GM19468 (cell line): ENCODE measurements around the gene EVC2.

ENCODE experiments used
- ATAC-seq: cut with Tn5 transposase; IDR thresholded peaks from one replicate; pipeline ENCODE4 v1.9.1; 2021; ENCODE audit warnings: mild to moderate bottlenecking, moderate library complexity, moderate number of reproducible peaks; ENCODE audit not compliant: unreplicated experiment; ENCODE audit errors: extremely low read depth

EVC2 gene

DNA sequence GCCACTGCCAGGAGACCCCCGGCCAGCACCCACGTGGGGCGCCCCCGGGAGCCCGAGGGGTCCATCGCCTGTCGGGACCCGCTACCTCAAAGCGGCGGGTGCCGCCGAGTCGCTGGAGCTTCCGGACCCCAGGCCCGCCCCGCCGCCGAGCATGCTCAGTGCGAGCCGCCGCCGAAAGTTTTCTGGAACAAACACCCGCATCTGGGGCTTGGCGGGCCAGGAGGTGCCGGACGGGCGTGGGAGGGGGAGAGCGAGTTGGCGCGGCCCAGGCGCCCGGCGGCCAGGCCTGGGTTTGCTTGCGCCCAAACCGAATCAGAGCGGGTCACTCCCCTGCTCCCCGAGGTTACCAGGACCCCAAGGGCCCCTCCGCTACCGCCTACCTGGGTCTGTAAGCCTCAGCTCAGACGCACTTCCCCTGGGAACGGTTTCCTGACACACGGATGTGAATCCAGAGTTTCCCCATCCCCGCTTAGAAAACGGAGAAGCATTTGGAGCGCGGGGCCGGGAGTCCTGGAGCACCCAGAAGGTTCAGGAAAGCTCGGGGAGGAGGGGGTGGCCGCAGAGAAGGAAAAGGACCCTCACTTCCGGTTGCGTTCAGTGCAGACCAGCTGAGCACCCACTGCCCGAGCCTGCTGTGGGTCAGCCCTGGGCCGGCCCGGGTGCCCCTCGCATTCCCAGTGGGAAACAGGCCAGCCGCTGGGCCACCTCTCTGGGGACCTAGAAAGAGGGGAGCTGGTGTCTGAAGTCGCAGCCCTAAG lies at the start of gene EVC2:
EVC2 (minus strand) TSS at position 111 of the 758 bp plus-strand sequence; CDS start at position 65, 46 bp downstream.
- no peak for ATAC-seq

DNA sequence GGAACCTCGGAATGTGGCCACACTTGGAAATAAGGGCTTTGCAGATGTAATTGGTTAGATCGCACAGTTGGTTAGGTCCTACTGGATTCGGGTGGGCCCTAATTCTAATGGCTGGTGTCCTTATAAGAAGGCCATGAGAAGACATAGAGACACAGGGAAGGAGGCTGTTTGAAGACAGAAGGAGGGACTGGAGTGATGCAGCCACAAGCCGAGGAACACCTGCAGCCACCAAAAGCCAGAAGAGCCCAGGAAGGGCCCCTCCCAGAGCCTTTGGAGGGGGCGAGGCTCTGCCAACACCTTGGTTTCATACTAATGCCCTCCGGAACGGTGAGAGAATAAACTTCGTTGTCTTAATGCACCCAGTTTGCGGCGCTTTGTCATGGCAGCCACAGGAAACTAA lies 49.6 kb upstream of the EVC2 start:
- no peak for ATAC-seq

GRCh38 chr4:5757536-5757935 lies 49.2 kb upstream of the EVC2 start:
- no peak for ATAC-seq

DNA sequence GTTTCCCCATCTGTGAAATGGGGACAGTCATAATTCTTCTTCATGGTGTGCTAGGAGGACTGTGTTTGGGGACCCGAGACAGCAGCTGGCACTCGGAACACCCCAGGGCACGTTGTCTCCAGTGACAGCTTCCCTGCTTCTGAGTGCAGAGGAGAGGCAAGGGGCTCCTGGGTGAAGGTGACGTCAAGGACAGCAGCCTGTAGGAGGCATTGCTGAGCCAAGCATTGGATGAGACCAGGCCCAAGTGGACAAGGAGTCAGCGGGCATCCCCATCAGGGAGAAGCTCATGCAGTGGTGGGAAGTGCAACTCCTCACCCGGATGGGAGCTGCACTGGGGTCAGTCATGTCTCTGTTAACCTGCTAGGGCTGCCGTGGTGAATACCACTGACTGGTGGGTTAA lies 48.7 kb upstream of the EVC2 start:
- ATAC-seq: no peak

DNA sequence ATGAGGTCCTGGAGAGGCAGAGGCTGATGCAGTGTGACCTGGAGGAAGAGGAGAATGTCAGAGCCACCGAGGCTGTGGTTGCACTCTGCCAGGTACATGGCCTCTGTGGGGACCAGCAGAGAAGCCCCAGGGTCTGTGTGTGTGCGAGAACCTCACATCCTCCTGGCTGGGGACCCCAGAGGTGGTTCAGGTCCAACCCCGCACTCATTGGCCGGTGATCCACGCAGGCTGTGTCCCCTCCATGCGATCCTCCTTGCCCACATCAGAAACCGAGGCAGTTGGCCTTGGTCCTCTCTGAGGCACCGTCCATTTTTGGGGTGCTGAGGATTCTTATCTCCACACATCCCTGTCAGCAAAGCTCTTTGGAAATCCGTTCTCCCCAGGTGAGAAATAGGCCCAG lies 47.9 kb upstream of the EVC2 start:
- no peak for ATAC-seq

DNA sequence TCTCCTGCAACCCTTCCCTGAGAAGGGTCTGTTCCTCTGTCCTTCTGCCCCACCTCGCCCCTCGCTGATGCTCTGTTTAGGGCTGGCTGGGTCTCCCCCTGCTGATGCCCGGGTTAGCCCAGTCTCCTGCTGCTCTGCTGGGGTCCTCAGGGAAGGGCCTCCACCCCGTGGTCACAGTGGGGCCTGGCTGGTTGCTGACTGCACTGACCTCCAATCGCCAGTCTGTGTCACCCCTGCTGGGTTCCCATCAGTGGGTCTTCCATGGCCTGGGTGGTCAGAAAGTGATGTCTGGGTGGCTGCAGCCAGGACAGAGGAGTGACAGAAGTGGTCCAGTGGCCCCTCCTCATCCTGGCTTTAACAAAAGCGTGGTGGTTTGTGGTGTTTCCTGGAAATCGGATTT lies 47.3 kb upstream of the EVC2 start:
- no peak for ATAC-seq

DNA sequence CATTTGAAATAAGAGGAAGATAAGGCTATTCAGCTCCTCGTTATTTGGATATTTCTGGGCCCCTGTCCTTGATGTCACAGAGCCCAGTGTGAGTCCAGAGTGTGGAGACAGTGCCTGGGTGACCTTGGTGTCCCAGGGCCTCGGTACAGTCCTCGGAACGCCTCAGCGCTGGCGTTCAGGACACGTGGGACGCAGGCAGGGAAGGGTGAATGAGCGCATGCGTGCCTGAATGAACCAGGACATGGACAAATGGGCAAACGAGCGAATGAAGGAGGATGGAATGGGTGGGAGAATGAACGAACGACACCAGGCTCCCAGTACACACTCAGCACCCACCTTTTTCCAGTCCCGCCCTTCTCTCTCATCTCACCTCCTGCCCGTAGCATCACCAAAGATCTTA lies 46.8 kb upstream of the EVC2 start:
- no peak for ATAC-seq

GRCh38 chr4:5754529-5754881 lies 46.1 kb upstream of the EVC2 start:
- no peak for ATAC-seq

GRCh38 chr4:5753766-5754528 lies 45.6 kb upstream of the EVC2 start:
- ATAC-seq: no peak

- no peak for ATAC-seq
Measured at GRCh38 chr4:5753366-5753765, 45.0 kb upstream of the EVC2 start.

- no peak for ATAC-seq
Measured at GRCh38 chr4:5752376-5753184, 44.2 kb upstream of the EVC2 start.

DNA sequence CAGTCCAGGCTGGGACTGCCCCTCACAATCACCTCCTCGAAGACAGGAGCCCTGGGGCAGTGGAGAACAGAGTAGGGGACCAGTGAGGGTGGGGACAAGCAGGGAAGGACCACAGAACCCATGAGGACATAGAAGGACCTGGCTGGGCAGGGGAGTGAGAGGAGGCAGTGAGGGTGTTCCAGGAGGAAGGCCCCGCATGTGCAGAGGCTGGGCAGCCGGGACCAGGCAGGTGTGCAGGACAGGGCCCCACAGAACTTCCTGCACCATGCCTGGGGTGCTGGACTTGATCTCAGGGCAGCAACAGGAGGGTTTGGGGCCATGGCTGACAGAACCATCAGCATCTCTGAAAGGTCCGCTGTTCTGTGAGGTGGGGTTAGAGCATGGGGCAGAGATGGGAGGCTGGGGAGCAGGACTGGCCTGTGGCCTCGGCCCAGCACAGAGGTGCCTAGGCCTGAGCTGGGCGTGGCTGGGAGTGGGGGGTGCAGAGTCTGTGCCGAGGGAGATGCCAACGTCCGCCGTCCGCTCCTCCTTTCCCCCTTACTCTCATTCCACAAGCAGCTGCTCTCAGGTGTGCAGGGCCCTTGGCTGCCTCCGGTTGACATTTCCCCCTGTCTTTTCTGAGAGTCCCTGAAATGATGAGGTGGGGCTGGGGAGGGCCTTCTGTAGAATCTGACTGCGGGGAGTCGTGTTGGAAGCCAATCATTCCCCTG lies 43.5 kb upstream of the EVC2 start:
- no peak for ATAC-seq

DNA sequence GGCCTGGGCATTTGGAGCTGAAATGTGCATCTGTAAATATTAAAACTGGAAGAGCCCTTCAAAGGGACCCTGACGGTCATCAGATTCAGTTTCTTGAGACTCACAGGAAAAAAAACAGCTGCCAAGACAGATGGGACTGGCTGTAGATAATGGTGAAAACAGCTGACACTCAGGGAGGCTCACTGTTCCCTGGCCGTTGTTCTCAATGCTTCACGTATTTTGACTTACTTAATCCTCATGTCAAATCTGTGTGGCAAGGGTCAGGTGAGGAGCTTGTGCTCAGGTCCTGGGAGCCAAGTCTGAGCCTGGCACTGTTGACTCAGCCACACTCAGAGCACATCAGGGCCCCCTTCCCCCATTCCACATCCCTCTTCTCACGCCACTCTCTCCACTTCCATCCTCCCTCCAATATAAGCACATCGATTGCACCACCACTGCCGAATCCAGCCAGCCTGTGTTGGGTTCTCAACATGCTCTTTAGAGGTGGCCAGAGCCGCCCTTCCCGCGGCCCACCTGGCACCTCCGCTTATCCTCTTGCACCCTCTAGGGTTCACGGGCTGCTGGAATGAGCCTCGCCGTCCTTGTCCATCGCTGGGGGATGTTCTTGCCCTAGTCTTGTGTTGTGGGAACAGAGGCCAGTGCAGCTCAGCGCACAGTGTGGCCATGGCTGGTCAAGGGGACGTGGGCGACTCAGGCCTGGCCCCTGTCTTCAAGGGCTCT lies 42.7 kb upstream of the EVC2 start:
- no peak for ATAC-seq

DNA sequence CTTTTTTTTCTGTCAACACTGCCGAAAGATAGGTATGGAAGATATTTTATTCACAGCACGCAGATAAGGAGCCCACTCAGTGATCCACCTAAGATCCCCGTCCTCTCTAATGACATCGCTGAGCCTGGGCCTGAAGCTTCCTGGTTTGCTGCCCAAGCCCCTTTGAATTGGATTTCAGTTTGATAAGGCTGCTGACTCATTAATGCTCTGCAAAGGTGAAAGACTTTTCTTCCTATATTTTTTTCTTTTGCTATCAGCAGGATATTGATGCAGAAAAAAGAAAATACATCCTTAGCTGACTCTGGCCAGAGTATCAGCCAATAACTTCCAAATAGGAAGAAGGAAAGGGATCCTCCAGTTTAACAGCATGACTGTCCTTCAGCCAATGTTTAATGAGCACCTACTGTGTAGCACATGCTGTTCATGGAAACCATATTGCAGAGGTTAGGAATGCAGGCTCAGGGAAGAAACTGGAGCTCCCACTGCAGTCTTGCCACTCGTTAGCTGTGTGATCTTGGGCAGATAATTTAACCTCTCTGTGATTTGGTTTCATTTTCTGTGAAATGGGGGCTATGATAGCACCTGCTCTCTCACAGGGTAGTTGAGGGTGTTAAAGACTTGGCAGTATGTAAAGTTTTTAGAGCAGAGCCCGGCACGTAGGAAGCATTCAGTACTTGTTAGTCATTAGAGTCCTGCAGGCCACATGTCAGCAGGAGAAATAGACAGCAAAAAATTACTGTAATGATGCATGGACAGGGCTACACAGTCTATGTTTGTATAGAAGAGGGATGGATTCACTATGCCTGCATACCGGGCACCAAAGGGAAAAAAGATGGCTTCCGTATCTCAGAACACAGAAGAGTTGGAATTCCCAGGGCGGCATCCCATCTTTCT lies 41.9 kb upstream of the EVC2 start:
- ATAC-seq: no peak

- no peak for ATAC-seq
Measured at GRCh38 chr4:5749568-5749967, 41.2 kb upstream of the EVC2 start.

GRCh38 chr4:5747738-5748375 lies 39.5 kb upstream of the EVC2 start:
- no peak for ATAC-seq

- ATAC-seq: no peak
Measured at GRCh38 chr4:5746829-5747737, 38.7 kb upstream of the EVC2 start.
